B cell (primary cell): Measurements from ENCODE around the gene PLAAT1. TPM values are rescaled to one million over a fixed set of nuclear protein-coding genes. Genes with fewer than 3 reads are reported as not detected.

ENCODE experiments used
- ATAC-seq: fragments of 200-7000 bp; cut with Tn5 transposase; one replicate; pipeline ENCODE4 v1.10.0; 2021; ENCODE audit warnings: low read depth, mild to moderate bottlenecking, moderate number of reproducible peaks, moderate library complexity
- CTCF ChIA-PET: fragments of 350-600 bp; sonication (Branson Sonifier 250); formaldehyde crosslinking; loops from one replicate; lab custom pipeline; 2021; ENCODE audit warnings: antibody characterized with exemption, inconsistent platforms; lab: Charles Lee
- POLR2A ChIA-PET: fragments of 350-600 bp; sonication (Branson Sonifier 250); formaldehyde crosslinking; loops from one replicate; lab custom pipeline; 2021; ENCODE audit warnings: antibody characterized with exemption; lab: Charles Lee
- DNase-seq: peaks from one replicate; pipeline ENCODE4 v3.0.0; 2013
- H2AFZ ChIP-seq: 2 replicates; pipeline ENCODE4 v1.6.1; 2012; ENCODE audit warnings: mild to moderate bottlenecking, low read depth, low read length; ENCODE audit not compliant: insufficient read depth, poor library complexity, severe bottlenecking
- H3K27ac ChIP-seq, 2 donors: 1 replicate in 1 of 2; 2 replicates in 1 of 2; pipeline ENCODE4 v1.5.1; 2012 to 2013; ENCODE audit warnings: low read length in 2 of 2, mild to moderate bottlenecking in 2 of 2, moderate library complexity in 1 of 2
- H3K27me3 ChIP-seq, 4 experiments: fragments of 200-600 bp in 1 of 4; sonication (generic) in 1 of 4; replicated peaks in 1 of 4; 1 replicate in 2 of 4; 2 replicates in 2 of 4; pipeline versions ENCODE4 v1.6.1 to v1.7.0; 2013 to 2016; ENCODE audit warnings: low read length in 3 of 4, mild to moderate bottlenecking in 2 of 4, mixed read lengths in 1 of 4, moderate library complexity in 1 of 4; ENCODE audit not compliant: insufficient read depth in 4 of 4, control insufficient read depth in 3 of 4; ENCODE audit errors: control extremely low read depth in 1 of 4
- H3K36me3 ChIP-seq, 2 experiments: replicated peaks in 1 of 2; 1 replicate in 1 of 2; 2 replicates in 1 of 2; pipeline versions ENCODE4 v1.6.1 to v1.7.1; 2013; ENCODE audit warnings: low read length in 1 of 2; ENCODE audit not compliant: insufficient read depth in 2 of 2, control insufficient read depth in 1 of 2; ENCODE audit errors: control extremely low read depth in 1 of 2, extremely low read depth in 1 of 2
- H3K4me1 ChIP-seq, 2 donors: fragments of 200-600 bp in 1 of 2; sonication (generic) in 1 of 2; 1 replicate in 1 of 2; 2 replicates in 1 of 2; pipeline versions ENCODE4 v1.5.1 to v1.6.1; 2013 to 2017; ENCODE audit warnings: low read length in 2 of 2; ENCODE audit not compliant: control insufficient read depth in 2 of 2, insufficient read depth in 2 of 2
- H3K4me2 ChIP-seq: replicated peaks from 2 replicates; pipeline ENCODE3; 2012; ENCODE audit warnings: mild to moderate bottlenecking, low read depth, low read length; ENCODE audit not compliant: poor library complexity, severe bottlenecking
- H3K4me3 ChIP-seq, 5 experiments: fragments of 200-600 bp in 1 of 5; sonication (generic) in 1 of 5; 1 replicate in 3 of 5; 2 replicates in 2 of 5; pipeline versions ENCODE4 v1.5.1 to v1.7.0; 2011 to 2016; ENCODE audit warnings: low read length in 4 of 5, mild to moderate bottlenecking in 4 of 5, low read depth in 2 of 5, control low read depth in 1 of 5, moderate library complexity in 1 of 5; ENCODE audit not compliant: insufficient read depth in 1 of 5; ENCODE audit errors: control extremely low read depth in 1 of 5, extremely low read depth in 1 of 5
- H3K79me2 ChIP-seq: fragments of 200-600 bp; sonication (generic); one replicate; pipeline ENCODE4 v1.6.0; 2016; ENCODE audit warnings: low read length; ENCODE audit not compliant: control insufficient read depth, insufficient read depth
- H3K9ac ChIP-seq: fragments of 200-600 bp; sonication (generic); 2 replicates; pipeline ENCODE4 v1.6.1; 2017; ENCODE audit warnings: mild to moderate bottlenecking, low read length, moderate library complexity
- H3K9me3 ChIP-seq, 3 donors: one replicate each; pipeline versions ENCODE4 v1.6.1 to v1.7.1; 2013; ENCODE audit warnings: low read length in 2 of 3; ENCODE audit not compliant: control insufficient read depth in 2 of 3, insufficient read depth in 1 of 3; ENCODE audit errors: control extremely low read depth in 1 of 3
- H4K20me1 ChIP-seq: 2 replicates; pipeline ENCODE4 v1.6.0; 2012; ENCODE audit warnings: mild to moderate bottlenecking, low read length; ENCODE audit not compliant: insufficient read depth, control insufficient read depth, poor library complexity, severe bottlenecking
- H3K27ac Mint-ChIP-seq: one replicate; pipeline ENCODE4 v1.8.0; 2021; ENCODE audit warnings: mixed read lengths
- H3K27me3 Mint-ChIP-seq: one replicate; pipeline ENCODE4 v1.8.0; 2021; ENCODE audit warnings: mixed read lengths
- H3K4me1 Mint-ChIP-seq: one replicate; pipeline ENCODE4 v1.8.0; 2021; ENCODE audit warnings: mixed read lengths
- H3K4me3 Mint-ChIP-seq: one replicate; pipeline ENCODE4 v1.8.0; 2021; ENCODE audit warnings: mixed read lengths
- H3K9me3 Mint-ChIP-seq: one replicate; pipeline ENCODE4 v1.8.0; 2022; ENCODE audit warnings: mixed read lengths; ENCODE audit not compliant: insufficient read depth
- EZH2 ChIP-seq: IDR thresholded peaks from 2 replicates; pipeline ENCODE4 v1.6.1; 2012; ENCODE audit warnings: borderline replicate concordance, low read depth, mild to moderate bottlenecking, moderate library complexity, low read length; ENCODE audit not compliant: insufficient read depth, poor library complexity, severe bottlenecking
- WGBS: methylation state at CpG from one replicate; pipeline ENCODE4 v1.1.5; 2013; ENCODE audit warnings: missing lambda C conversion rate; ENCODE audit not compliant: insufficient coverage; 5-methylcytosine and 5-hydroxymethylcytosine counted together
- intact Hi-C: fragments of 100-400 bp; cut with micrococcal nuclease; formaldehyde crosslinking; loops from one replicate; pipeline ENCODE4 v1.10.0; 2022
- polyA plus RNA-seq: library from polyadenylated mRNA; depleted of rRNA; stranded (reverse); fragments of >200 nt; gene quantifications from 2 replicates; pipeline ENCODE4 v1.2.3, GENCODE V29; 2012
- total RNA-seq, 2 donors: library from RNA; stranded (reverse); fragments of 120-200 nt in 1 of 2; gene quantifications; 1 replicate in 1 of 2; 2 replicates in 1 of 2; pipeline versions ENCODE4 v1.2.3 to v1.2.4, GENCODE V29; 2013 to 2022
- TF ChIP-seq, protein P1 (sequence below): fragments of 200-600 bp; IDR thresholded peaks from one replicate; pipeline ENCODE4 v1.8.0; 2022; ENCODE audit warnings: antibody characterized with exemption, mild to moderate bottlenecking

PLAAT1 gene
- total and polyA plus RNA-seq, 2 donors (not counting 1 experiment from before 2014, with no cell fraction given): not detected

DNA sequence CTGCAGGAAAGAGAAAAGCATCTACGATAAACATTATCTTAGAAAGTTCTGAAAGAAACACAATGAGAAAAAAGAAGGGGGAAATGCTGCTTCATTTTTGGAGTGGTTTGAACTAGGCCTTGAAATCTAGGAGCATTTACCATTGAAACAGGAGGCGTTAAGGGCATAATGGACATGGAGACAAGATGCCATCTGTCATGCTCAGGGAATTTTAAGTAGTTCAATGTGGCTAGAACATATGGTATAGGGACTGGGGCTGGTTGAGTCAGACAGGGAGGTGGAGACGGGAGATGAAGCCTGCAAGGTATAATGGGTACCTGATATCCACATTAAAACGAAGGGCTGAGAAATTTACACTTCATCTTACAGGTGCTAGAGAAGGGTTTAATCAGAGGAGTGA is 10.4 kb upstream of the PLAAT1 start:
- DNase-seq: no peak
- H3K9me3 ChIP-seq: no peaks in the 10 kb centered on the region
- H3K36me3 ChIP-seq: no peaks in the 10 kb centered on the region
- TF ChIP-seq, protein P1, sequence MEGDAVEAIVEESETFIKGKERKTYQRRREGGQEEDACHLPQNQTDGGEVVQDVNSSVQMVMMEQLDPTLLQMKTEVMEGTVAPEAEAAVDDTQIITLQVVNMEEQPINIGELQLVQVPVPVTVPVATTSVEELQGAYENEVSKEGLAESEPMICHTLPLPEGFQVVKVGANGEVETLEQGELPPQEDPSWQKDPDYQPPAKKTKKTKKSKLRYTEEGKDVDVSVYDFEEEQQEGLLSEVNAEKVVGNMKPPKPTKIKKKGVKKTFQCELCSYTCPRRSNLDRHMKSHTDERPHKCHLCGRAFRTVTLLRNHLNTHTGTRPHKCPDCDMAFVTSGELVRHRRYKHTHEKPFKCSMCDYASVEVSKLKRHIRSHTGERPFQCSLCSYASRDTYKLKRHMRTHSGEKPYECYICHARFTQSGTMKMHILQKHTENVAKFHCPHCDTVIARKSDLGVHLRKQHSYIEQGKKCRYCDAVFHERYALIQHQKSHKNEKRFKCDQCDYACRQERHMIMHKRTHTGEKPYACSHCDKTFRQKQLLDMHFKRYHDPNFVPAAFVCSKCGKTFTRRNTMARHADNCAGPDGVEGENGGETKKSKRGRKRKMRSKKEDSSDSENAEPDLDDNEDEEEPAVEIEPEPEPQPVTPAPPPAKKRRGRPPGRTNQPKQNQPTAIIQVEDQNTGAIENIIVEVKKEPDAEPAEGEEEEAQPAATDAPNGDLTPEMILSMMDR: no peak
- TF ChIP-seq EZH2: no peak
- no peaks in the 10 kb centered on the region for H4K20me1 ChIP-seq
- Mint-ChIP-seq H3K9me3 (no peaks in the 10 kb centered on the region), H3K27ac (no peak overlapping the region), H3K27me3 (peaks cover 10% of the 10 kb centered on the region), H3K4me3 (no peak overlapping the region), H3K4me1 (no peaks in the 10 kb centered on the region)
- no peak overlapping the region for H3K4me3 ChIP-seq
- no peaks in the 10 kb centered on the region for H3K4me1 ChIP-seq
- ATAC-seq: no peak
- CTCF ChIA-PET: no interaction called here
- no peak overlapping the region for H3K4me2 ChIP-seq
- peaks cover 0 to 3% (median 0%) of the 10 kb centered on the region in 4 experiments for H3K27me3 ChIP-seq
- H3K9ac ChIP-seq: no peak overlapping the region
- POLR2A ChIA-PET: no interaction called here
- no peaks in the 10 kb centered on the region for H3K79me2 ChIP-seq
- H2AFZ ChIP-seq: no peak overlapping the region
- WGBS: 97% methylated on average over 2 of the region's 4 CpGs
- intact Hi-C loops: no loop called here
- no peak overlapping the region for H3K27ac ChIP-seq

DNA sequence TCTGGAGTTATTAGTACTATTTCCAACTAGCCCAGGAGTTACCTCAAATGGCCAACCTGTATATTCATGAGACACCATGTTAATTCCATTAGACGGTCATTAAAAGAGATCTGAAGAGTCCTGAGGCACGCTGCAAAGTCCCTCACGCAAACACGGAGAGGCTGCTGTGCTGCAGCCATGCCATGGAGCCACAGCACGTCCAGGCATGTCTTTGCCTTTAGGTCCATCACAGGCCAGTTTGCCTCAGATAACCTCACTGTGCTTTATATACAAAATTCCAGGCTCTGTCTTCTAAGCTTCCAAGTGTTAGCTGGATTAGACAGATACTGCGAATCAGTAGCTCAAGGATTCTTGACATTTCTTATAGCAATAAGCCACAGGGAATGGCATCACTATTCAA is 9.8 kb upstream of the PLAAT1 start:
- Mint-ChIP-seq H3K27me3 (peaks cover 9% of the 10 kb centered on the region), H3K27ac (no peak overlapping the region), H3K4me3 (no peak overlapping the region), H3K9me3 (no peaks in the 10 kb centered on the region), H3K4me1 (no peaks in the 10 kb centered on the region)
- intact Hi-C loops: no loop called here
- ChIA-PET CTCF (no interaction called here), POLR2A (no interaction called here)
- Histone ChIP-seq H3K9me3 (no peaks in the 10 kb centered on the region), H2AFZ (no peak overlapping the region), H3K4me2 (no peak overlapping the region), H3K79me2 (no peaks in the 10 kb centered on the region), H3K9ac (no peak overlapping the region), H3K4me1 (no peaks in the 10 kb centered on the region), H3K27ac (no peak overlapping the region), H4K20me1 (no peaks in the 10 kb centered on the region), H3K27me3 (peaks cover 0 to under 1% (median 0%) of the 10 kb centered on the region in 4 experiments), H3K4me3 (no peak overlapping the region), H3K36me3 (no peaks in the 10 kb centered on the region)
- DNase-seq (no peak), ATAC-seq (no peak)
- WGBS: 81% methylated on average over 5 of the region's 6 CpGs
- TF ChIP-seq, protein P1: no peak
- no peak for TF ChIP-seq EZH2
